GM12873 (cell line): ENCODE results near the gene MAP1A.

Experiments
- TF ChIP-seq, protein P1 (sequence below): IDR thresholded peaks from 2 replicates; pipeline ENCODE4 v1.5.1; 2012; ENCODE audit warnings: low read depth, mild to moderate bottlenecking, moderate library complexity, low read length, control low read depth; ENCODE audit not compliant: insufficient read depth; ENCODE audit errors: missing control alignments

Gene MAP1A

DNA sequence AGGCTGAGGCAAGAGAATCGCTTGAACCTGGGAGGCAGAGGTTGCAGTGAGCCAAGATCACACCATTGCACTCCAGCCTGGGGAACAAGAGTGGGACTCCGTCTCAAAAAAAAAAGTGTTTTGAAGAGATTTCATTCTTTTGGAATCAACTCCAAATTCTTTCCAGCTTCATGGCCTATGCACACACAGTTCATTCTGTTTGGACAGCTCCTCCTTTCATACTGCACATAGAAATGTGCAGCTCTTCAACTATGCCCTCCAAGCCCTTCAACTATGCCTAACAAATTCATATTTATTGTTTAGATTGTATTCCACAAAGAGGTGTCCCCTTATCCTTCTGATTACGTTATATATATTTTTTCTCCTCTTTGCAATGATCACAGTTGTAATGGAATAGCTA is 28.6 kb upstream of the MAP1A start:
- TF ChIP-seq, protein P1, sequence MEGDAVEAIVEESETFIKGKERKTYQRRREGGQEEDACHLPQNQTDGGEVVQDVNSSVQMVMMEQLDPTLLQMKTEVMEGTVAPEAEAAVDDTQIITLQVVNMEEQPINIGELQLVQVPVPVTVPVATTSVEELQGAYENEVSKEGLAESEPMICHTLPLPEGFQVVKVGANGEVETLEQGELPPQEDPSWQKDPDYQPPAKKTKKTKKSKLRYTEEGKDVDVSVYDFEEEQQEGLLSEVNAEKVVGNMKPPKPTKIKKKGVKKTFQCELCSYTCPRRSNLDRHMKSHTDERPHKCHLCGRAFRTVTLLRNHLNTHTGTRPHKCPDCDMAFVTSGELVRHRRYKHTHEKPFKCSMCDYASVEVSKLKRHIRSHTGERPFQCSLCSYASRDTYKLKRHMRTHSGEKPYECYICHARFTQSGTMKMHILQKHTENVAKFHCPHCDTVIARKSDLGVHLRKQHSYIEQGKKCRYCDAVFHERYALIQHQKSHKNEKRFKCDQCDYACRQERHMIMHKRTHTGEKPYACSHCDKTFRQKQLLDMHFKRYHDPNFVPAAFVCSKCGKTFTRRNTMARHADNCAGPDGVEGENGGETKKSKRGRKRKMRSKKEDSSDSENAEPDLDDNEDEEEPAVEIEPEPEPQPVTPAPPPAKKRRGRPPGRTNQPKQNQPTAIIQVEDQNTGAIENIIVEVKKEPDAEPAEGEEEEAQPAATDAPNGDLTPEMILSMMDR: no peak

- TF ChIP-seq, protein P1: no peak
Measured at GRCh38 chr15:43489191-43489590, 28.2 kb upstream of the MAP1A start.

DNA sequence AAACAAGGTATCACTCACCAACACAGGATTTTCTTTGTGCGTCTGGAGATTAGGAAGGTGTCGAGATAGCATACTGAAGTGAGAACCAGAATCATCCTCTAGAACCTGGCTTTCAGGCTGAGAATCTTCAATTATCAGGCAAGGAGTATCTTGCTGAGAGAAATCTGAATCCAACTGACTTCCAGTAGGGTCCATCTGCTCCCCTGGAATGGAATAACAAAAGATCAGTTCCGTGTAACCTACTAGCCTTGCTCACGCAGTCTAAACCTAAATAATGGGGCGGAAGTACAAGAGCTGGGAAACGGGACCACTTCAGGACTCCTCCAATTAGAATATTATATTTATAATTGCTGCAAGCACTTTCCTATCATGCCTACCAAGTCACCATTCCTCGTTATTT is 25.1 kb upstream of the MAP1A start:
- TF ChIP-seq, protein P1: no peak

DNA sequence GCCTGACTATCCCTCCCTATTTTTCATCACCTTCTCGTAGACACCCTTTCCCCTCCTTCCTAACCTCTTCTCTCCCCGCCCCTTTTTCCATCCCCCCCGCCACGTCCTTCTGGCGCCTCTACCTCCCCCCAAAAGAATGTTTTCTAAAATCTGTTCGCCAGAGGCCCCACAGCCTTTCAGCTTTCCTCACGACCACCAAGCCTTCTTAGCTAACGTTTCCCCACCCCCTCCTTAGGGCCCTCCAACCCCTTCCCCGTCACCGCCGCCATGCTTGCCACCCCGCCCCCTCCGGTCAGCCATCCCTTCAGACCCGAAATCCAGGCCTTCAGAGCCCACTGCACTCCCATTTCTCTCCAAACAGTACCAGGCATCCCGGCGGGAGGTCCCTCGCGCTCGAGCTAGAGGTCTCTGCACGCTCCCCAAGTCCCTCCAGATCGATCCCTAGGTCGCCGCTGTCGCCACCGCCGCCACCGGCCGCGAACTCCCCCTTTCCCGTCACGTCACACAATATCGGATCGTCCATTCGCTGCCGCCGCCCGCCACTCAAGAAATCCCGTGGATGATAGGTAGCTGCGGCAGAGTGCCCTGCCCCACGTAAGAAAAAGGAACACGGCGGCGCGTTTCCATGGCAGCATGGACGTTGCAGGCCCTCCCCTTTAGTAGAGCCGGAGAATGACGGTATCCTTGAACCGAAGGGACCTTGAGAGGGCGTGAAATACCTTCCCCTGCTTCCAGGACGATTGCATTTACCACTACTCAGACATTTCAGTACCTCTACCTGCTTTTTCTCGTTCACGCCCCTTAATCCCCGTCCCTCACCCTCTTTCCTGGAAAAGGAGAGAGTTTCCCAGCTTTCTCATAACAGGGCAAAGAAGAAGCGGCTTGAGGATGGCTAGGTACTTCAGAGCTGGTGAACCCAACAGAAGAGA is 24.5 kb upstream of the MAP1A start, which contains the start of gene TP53BP1:
Gene TP53BP1 (minus strand): TSS at position 484 of the 929 bp plus-strand sequence. CDS start 113 bp downstream, at position 371.
- TF ChIP-seq, protein P1: no peak

GRCh38 chr15:43493703-43494472 is 23.5 kb upstream of the MAP1A start:
- TF ChIP-seq, protein P1: no peak

GRCh38 chr15:43498990-43499389 is 18.4 kb upstream of the MAP1A start:
- TF ChIP-seq, protein P1: no peak

GRCh38 chr15:43499635-43500034 is 17.8 kb upstream of the MAP1A start:
- TF ChIP-seq, protein P1: no peak
